ENCODE data around the gene PCGF3. TPM values are rescaled to one million over a fixed set of nuclear protein-coding genes. Genes with fewer than 3 reads are reported as not detected.
"Not testable (repeated sequence)": the region's sequence is repeated elsewhere in the genome, so short reads cannot be mapped to it uniquely, and the experiment has no call there.

PCGF3 gene
- polyA plus RNA-seq, 1 experiment = 37.2 TPM

DNA sequence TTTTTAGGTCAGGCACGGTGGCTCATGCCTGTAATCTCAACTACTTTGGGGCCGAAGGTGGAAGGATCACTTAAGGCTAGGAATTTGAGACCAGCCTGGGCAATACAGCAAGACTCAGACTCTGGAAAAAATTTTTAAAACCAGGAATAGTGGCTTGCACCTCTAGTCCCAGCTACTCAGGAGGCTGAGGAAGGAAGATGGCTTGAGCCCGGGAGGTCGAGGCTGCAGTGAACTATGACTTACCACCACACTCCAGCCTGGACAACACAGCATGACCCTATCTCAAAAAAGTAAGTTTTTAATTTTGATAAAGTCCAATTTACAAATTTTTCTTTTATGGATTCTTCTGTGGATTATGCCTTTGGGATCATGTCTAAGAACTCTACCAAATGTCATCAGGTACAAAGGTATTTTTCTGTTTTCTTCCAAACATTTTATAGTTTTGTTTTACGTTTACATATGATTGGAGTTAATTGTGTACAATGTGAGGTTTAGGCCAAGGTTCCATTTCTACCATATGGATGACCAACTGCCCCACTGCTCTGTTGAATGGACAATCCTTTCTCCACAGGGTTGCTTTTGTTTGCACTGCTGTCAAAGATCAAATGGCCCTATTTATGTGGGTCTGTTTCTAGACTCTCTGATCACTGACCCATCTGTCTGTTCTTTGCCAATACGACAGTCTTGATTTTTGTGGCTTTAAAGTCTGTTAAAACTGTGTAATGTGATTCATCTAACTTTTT, 72.1 kb downstream of the PCGF3 start:
- no peak for DNase-seq (ENCODE audit: low read depth, low spot score)
- no peaks in the 10 kb centered on the region for H3K27me3 ChIP-seq (ENCODE audit: control insufficient read depth, insufficient read depth, low read length)
- TF ChIP-seq, protein P1, sequence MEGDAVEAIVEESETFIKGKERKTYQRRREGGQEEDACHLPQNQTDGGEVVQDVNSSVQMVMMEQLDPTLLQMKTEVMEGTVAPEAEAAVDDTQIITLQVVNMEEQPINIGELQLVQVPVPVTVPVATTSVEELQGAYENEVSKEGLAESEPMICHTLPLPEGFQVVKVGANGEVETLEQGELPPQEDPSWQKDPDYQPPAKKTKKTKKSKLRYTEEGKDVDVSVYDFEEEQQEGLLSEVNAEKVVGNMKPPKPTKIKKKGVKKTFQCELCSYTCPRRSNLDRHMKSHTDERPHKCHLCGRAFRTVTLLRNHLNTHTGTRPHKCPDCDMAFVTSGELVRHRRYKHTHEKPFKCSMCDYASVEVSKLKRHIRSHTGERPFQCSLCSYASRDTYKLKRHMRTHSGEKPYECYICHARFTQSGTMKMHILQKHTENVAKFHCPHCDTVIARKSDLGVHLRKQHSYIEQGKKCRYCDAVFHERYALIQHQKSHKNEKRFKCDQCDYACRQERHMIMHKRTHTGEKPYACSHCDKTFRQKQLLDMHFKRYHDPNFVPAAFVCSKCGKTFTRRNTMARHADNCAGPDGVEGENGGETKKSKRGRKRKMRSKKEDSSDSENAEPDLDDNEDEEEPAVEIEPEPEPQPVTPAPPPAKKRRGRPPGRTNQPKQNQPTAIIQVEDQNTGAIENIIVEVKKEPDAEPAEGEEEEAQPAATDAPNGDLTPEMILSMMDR (IDR thresholded peaks at IDR 0.05; ENCODE audit: low read depth, low read length) = no peak
- no peak overlapping the region for H3K27ac ChIP-seq (ENCODE audit: low read depth, low read length)
- no peak overlapping the region for H3K4me3 ChIP-seq (ENCODE audit: low read depth, low read length)
- CTCF ChIA-PET = interaction anchor here (1.2 kb wide), 1 partner anchor 36 kb away, joined by 5 read pairs; no protein-coding TSS in a partner anchor
- POLR2A ChIA-PET = no interaction called here
- peaks cover 5% of the 10 kb centered on the region; the same call in 1 of the 2 replicates for H3K9me3 ChIP-seq (ENCODE audit: control insufficient read depth, insufficient read depth, low read length)

DNA sequence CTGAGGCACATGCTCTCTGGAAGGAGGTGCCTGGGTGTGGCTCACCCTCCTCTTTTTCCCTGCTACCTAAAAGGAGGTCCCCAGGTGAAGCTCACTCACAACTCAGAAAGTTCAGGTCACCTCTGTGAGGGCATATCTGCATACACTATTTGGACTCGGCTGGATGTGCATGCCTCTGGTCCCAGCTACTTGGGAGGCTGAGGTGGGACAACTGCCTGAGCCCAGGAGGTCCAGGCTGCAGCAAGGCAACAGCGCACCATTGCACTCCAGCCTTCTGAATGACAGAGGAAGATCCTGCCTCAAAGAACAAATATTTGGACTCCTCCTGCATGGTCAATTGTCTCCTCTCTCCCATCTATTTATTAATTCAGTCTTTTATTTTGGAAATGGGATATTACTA, 73.9 kb downstream of the PCGF3 start:
- POLR2A ChIA-PET = interaction anchor here (0.5 kb wide), 1 partner anchor 66 kb away, joined by 3 read pairs; no protein-coding TSS in a partner anchor
- H3K9me3 ChIP-seq (ENCODE audit: control insufficient read depth, insufficient read depth, low read length) = peaks cover 5% of the 10 kb centered on the region; the same call in 1 of the 2 replicates
- TF ChIP-seq, protein P1 (IDR thresholded peaks at IDR 0.05; ENCODE audit: low read depth, low read length) = no peak
- no peaks in the 10 kb centered on the region for H3K27me3 ChIP-seq (ENCODE audit: control insufficient read depth, insufficient read depth, low read length)
- H3K27ac ChIP-seq (ENCODE audit: low read depth, low read length) = no peak overlapping the region
- no peak overlapping the region for H3K4me3 ChIP-seq (ENCODE audit: low read depth, low read length)
- CTCF ChIA-PET = interaction anchor here (1.0 kb wide), 1 partner anchor 37 kb away, joined by 3 read pairs; no protein-coding TSS in a partner anchor
- DNase-seq (ENCODE audit: low read depth, low spot score) = no peak

DNA sequence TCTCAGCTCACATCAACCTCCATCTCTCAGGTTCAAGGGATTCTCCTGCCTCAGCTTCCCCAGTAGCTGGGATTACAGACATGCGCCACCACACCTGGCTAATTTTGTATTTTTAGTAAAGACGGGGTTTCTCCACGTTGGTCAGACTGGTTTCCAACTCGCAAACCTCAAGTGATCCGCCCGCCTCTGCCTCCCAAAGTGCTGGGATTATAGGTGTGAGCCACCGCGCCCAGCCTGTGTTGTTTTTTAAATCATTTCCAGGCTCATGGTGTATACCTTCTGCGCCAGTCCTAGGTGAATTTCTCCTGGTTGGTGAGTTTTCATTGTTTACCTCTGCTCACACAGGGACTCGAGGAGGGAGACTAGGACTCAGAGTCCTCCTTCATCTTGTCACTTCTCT, 74.6 kb downstream of the PCGF3 start:
- H3K27ac ChIP-seq (ENCODE audit: low read depth, low read length); H3K9me3 ChIP-seq (ENCODE audit: control insufficient read depth, insufficient read depth, low read length); H3K27me3 ChIP-seq (ENCODE audit: control insufficient read depth, insufficient read depth, low read length); DNase-seq (ENCODE audit: low read depth, low spot score); POLR2A ChIA-PET; CTCF ChIA-PET: not testable (repeated sequence)
- H3K4me3 ChIP-seq (ENCODE audit: low read depth, low read length) = peak overlapping the region; percentile 84

DNA sequence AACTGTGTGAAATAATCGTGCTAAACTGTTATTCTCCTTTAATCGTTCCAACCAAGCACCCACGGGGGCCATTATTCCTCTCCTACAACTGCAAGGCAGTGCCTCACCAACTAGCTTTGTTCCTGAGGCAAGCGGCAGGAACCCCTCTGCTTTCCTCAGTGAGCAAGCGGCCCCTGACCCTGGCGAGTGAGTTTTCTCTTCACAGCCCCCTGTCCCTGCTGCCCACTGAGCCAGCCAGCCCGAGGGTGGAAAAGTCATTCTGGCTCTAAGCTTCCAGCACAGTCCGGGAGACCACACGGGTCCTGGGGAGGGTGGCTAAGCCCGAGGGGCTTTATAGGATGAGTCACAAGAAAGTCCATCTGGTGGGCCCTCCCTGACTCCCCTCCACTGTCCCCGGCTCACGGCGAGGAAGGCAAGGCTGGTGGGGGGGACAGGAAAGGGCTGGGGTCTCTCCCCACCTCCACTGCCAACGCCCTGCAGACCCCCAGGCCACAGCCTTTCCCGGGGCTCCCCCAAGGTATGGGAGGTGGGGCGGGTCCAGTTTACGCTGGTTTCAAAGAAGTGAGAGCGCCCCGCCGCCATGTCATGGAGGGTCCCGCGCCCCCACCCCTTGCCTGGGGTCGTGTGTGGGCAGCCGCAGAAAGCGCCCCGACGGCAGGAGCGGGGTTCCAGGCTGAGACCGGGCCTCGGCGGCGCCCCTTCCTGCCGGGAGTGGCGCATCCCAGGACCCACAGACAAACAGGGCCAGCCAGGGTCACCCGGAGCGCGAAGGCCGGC, 75.3 kb downstream of the PCGF3 start:
- Histone ChIP-seq H3K27me3 (ENCODE audit: control insufficient read depth, insufficient read depth, low read length) (peaks cover 10% of the 10 kb centered on the region), H3K4me3 (ENCODE audit: low read depth, low read length) (peak overlapping the region; percentile 84), H3K27ac (ENCODE audit: low read depth, low read length) (peak overlapping the region; percentile 75), H3K9me3 (ENCODE audit: control insufficient read depth, insufficient read depth, low read length) (peaks cover 5% of the 10 kb centered on the region; the same call in 1 of the 2 replicates)
- ChIA-PET CTCF (no interaction called here), POLR2A (interaction anchor here (0.6 to 2.0 kb wide), 5 partner anchors 10 to 151 kb away, joined by 4 to 9 read pairs (median 4); partner anchors contain the start of genes GAK and TMEM175)
- TF ChIP-seq, protein P1 (IDR thresholded peaks at IDR 0.05; ENCODE audit: low read depth, low read length) = no peak
- DNase-seq (ENCODE audit: low read depth, low spot score) = no peak

DNA sequence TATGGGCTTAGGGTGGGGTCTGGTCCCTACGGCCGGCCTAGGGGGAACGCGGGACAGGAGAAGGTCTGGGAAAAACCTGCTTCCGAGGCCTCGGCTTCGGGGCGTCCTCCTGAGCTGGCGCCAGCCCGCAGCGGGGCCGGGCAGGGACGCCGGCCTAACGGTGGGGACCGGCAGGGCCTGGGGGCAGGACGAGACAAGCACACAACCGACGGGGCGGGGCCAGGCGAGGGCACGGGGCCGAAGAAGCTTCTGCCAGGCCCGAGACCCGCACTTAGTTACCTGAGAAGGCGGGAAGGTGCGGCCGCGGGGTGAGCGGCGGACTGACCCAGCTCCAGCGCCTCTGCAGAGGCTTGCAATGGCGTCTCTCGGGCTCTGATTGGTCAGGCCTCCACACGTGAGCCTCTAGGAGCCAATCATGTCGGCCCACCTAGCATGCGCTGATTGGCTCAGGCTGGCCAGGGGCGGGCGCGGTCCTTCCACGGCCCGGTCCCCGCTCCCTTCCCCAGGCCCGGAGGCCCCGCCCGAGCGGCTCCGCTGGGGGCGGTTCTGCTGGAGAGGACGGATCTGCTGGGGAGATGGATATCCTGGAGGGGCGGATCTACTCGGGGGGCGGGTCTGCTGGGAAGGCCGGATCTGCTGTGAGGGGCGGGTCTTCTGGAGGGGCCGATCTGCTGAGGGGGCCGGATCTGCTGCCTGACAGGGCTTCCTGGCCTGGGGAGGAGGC, 76.0 kb downstream of the PCGF3 start:
- TF ChIP-seq, protein P1 (IDR thresholded peaks at IDR 0.05; ENCODE audit: low read depth, low read length) = no peak
- Histone ChIP-seq H3K4me3 (ENCODE audit: low read depth, low read length) (peak overlapping the region; percentile 84), H3K27me3 (ENCODE audit: control insufficient read depth, insufficient read depth, low read length) (peaks cover 14% of the 10 kb centered on the region), H3K27ac (ENCODE audit: low read depth, low read length) (peak overlapping the region; percentile 93), H3K9me3 (ENCODE audit: control insufficient read depth, insufficient read depth, low read length) (peaks cover 5% of the 10 kb centered on the region; the same call in 1 of the 2 replicates)
- peak; percentile 97 for DNase-seq (ENCODE audit: low read depth, low spot score)
- ChIA-PET POLR2A (interaction anchor here (0.6 to 2.0 kb wide), 6 partner anchors 9 to 150 kb away, joined by 3 to 9 read pairs (median 4); partner anchors contain the start of genes GAK and TMEM175), CTCF (no interaction called here)

All from AG04450 (cell line).